HG03175 (cell line): ENCODE data around the gene COX14.

Source experiments
- ATAC-seq: cut with Tn5 transposase; IDR thresholded peaks from one replicate; pipeline ENCODE4 v1.9.1; 2021; ENCODE audit warnings: mild to moderate bottlenecking, moderate library complexity; ENCODE audit not compliant: unreplicated experiment

COX14 gene

DNA sequence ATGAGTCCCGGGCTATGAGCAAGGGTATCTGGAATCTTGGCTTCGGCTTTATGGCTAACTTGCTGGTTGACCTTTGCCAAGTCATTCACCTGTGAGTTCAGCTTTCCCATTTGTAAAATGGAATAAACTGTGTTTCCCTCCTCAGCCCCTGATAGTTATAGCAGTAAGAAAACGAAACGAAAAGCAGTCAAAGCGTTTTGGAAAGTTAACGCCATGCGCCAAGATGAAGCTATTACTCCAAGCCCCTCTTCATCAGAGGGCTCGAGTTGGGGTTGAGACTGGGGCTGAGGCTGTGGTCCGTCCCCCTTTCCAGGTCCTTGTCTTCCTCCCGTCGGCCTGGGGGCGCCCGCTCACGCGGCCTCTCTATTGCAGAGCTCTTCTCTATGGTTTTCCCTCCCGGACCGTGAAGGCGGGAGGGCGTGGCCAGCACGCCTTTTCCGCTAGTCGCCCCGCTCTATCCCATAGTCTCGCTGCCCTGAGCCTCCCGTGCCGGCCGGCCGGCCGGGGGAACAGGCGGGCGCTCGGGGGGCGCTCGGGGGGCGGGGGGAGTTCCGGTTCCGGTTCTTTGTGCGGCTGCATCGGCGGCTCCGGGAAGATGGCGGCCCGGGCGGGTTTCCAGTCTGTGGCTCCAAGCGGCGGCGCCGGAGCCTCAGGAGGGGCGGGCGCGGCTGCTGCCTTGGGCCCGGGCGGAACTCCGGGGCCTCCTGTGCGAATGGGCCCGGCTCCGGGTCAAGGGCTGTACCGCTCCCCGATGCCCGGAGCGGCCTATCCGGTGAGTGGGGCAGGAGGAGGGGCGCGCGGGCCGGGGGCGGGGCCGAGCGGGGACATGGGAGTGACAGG, 27.0 kb upstream of the COX14 start, which contains the start of gene SMARCD1:
Gene SMARCD1 (plus strand): TSS at position 568 of the 840 bp plus-strand sequence. CDS start 28 bp downstream, at position 596.
- peak; percentile 81 for ATAC-seq

DNA sequence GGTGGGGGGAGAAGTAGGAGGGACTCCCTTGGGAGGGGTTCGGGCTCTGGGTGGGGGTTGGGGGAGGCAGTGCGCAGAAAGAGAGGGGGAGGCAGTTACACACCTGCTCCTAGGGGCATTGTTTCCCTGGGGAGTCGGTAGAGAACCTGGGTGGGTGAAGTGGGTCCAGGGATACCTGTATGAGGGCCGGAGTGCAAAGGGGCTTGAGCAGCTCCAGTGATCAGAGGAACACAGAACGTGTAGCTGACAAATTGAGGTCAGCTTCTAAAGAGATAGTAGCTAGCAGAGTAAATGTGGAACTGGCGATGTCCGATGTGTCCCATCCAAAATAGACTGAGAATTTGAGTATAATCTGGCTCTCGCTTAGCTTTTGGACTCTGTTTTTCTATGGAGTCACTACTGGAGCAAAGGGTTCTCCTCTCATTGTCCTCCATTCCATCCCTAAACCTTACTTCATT, 26.4 kb upstream of the COX14 start:
- ATAC-seq: no peak

DNA sequence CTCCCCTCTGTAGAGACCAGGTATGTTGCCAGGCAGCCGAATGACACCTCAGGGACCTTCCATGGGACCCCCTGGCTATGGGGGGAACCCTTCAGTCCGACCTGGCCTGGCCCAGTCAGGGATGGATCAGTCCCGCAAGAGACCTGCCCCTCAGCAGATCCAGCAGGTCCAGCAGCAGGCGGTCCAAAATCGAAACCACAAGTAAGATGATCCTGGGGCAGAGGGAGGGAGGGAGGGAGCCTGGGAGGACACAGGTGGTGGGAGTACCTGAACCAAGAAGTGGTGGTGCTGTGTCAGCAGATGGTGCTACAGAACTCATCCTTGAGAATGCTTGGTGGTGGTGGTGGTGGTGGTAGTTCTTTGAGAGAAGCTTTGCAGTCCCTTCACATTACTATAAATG, 25.9 kb upstream of the COX14 start:
- no peak for ATAC-seq

DNA sequence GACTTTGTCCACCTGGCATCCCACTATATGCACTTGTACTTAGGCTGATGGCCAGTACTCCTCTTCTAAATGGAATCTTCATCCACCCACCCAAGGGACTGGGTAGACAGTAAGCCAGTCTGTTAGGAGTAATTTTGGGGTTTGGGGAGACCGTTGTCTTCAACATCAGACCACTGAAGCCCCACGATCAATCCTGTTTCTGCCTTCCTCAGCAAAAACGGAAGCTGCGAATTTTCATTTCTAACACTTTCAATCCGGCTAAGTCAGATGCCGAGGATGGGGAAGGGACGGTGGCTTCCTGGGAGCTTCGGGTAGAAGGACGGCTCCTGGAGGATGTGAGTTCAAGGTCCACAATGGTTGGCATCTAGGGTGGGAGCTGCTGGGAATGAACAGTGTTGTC, 24.9 kb upstream of the COX14 start:
- ATAC-seq: no peak

DNA sequence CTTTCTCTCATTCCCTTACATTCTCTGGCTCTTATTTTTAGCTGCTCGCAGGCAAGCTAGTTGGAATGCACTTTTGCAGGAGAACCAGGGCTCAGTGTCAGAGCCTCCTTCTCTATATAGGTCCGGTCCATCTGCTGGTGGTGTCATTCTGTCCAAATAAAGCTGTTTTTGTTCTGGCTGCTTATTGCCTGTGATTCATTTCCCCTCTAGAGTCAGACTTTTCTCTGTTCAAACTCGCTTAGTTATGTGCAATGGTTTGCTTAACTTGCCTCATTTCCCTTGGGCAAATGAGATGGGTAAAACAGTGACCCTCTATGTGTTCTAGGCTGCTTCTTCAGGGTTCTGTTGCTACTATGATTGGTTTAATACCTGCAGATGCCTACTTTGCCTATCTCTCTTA, 24.0 kb upstream of the COX14 start:
- ATAC-seq: no peak

DNA sequence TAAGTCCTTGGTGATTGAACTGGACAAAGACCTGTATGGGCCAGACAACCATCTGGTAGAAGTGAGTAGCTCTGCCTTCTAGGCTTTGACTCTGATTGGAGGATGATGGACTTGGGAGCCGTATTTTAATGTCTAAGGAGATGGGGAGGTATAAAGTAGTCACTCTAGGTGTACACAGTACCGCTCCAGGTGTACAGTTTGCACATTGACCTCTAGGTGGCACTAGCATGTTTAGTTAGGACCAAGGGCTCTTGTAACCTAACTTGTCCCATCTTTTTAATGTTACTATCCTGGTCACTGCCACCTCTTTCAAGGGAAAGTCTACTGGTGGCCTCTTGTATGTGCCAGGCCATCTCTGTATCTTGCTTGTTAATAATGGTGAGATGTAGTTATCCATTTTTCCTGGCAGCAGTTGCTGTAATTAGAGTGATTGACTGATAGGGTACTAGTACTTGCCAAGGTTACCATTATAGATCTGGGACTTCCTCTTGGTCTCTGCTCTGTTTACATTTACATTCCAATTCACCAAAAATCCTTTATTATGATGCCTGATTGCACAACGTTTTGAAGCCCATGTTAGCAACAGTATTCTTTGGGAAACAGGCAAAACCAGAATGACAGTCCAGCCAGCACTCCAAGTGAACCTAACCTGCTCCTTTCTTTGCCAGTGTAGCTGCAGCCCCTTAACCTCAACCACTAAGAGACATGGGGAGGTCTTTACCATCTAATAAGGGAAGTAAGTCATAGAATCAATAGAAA, 23.3 kb upstream of the COX14 start:
- peak; percentile 37 for ATAC-seq

DNA sequence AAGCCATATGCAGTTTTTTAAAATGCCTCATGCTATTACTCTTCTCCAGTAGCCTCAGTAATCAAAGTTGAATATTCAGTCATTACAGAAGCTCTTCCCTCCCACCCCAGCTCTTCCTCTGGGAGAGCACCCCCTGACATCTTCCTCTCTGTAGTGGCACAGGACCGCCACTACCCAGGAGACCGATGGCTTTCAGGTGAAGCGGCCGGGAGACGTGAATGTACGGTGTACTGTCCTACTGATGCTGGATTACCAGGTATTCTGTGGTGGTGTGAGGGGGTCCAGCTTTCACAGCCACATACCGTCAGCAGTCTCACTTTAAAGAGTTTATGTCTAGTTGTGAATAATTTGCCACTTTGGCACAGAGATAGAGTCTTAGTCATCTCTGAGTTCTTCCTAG, 22.3 kb upstream of the COX14 start:
- no peak for ATAC-seq

DNA sequence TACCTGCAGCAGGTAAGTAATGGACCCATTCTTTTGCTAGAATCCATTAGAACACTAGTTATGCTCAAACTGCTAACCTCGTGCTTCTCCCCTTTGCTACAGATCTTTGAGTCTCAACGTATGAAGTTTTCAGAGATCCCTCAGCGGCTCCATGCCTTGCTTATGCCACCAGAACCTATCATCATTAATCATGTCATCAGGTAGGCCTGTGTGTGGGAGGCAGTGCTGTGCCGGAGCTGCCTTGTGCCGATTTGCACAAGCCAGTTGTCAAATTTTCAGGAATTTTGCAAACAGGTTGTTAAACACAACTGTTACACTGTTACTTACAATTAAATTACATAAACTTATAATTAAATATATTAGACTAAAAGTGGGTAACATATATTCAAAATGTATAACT, 21.6 kb upstream of the COX14 start:
- ATAC-seq: no peak

DNA sequence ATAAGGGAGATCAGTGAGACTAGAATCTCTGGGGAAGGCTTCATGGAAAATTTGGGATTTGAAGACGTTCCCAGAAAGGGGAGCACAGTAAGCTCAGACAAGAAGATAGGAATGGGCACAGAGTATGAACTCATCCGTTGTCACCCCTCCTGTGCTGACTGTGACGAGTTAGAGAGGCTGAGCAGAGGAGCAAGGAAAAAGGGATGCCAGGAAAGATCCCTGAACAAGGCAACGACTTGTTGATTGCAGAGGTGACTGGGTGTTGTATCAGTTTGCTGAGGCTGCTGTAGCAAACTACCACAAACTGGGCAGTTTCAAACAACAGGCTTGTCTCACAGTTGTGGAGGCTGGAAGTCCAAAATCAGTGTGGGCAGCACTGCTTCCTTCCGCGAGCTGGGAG, 14.1 kb upstream of the COX14 start:
- ATAC-seq: no peak

DNA sequence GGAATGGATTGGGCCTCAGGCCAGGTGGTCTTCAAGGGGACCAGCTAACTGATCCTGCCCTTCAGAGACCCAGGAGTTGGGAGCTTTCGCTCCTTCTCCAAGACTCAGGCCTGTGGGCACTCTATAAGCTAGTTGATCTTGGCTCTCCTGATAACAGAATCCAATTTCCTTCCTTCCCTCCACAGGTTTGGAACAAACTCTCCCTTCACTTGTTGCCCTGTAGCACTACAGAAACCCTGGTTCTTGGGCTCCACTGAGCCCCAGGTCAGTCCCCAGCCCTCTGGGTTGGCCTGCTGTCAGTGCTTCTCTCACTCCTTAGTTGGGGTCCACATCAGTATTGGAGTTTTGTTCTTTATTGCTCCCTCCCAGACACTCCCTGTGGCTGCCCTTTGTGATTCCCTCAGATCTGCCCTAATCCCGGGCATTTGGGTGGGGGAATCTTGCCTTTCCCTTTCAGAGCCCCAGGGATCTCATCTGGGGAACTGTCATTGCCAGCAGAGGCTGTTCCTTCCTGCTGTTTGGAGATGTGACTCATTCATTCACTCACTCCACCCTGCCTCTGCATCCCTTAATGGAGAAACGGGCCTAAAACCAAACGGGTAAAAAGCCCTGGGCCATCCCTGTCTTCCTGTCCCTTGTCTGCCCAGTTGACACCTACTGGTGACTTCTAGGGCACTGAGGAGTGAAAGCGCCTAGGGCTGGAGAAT, 12.6 kb upstream of the COX14 start:
- ATAC-seq: no peak

DNA sequence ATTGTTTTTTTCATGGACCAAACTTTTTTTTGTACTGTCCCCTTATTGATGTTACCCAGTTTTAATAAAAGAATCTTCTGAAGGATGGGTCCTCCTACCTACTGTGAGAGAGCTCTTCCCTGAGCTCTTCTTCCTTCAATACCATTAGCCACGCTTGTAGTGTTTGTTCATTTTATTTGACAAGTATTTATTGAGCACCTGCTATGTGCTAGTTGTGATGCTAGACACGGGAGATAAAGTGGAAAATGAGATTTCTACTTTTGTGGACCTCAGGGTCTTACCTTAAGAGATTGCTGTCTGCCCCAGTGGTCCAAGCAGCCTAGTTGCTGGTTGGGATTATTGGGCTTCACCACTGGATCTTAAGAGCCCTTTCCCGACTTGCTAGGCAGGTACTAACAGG, 11.5 kb upstream of the COX14 start:
- no peak for ATAC-seq

DNA sequence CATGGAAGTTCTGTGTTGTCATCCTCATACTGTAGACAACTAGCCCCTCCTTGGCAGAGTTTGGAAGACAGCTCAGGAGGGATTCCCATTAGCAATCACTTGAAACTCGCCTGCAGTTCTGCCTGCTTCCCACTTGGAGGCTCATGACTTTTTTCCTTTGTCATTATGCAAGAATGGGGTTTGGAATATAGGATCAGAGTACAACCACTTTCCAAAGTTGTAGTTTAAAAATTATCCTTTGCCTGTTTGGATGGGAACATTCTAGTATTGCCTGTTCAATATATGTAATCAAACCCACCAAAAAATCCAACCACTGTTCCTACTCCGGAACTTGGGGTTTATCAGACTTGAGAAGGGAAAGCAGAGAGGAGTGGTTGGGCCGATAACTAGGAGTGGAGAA, 10.4 kb upstream of the COX14 start:
- ATAC-seq: no peak

DNA sequence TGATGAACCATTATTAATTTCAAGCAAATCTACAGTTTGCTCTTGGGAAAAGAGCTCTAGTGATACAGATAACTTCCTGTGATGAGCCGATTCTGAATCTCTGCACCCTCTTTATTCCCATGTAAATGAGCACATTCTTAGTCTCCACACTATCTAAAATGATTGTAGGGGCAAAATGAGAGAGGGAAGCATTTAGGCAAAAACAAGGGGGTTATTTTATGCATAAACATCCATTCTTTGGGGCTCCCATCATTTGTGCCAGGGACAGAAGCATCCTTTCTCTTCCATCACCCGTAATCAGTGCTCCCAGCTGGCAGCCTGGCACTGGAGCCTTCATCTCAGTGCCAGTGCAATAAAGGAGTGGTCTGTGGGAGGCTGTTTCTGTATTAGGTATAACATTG, 9.9 kb upstream of the COX14 start:
- ATAC-seq: no peak

DNA sequence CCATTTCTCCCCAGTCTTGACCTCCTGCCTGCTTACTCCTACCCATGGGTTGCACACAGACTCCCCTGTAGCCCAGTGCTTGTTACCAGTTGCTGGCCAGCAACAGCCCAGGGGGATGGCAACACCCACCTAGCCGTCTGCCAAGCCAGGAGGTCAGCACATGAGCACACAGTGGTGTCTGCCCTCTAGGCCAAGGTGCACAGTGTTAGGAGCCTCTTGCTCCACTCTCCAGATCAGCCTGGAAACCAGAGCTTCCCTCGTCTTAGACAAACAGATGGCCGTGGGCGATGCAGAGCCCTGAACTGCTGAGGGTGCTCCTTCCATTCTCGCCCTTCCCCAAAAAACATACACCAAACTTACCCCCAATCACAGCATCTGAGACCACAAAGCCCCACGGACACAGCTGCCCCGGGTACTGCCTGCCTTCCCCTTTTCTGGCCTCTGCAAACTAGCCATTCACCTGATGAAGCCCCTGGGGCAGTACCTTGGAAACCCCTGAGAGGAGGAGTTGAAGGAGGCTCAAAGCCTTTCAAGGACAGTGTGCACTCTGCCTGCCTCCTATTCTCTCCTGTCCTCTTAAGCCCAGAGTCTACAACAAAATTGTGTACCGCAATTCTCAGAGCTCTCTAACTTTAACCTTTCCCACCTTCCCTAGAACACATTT, 9.3 kb upstream of the COX14 start:
- no peak for ATAC-seq

DNA sequence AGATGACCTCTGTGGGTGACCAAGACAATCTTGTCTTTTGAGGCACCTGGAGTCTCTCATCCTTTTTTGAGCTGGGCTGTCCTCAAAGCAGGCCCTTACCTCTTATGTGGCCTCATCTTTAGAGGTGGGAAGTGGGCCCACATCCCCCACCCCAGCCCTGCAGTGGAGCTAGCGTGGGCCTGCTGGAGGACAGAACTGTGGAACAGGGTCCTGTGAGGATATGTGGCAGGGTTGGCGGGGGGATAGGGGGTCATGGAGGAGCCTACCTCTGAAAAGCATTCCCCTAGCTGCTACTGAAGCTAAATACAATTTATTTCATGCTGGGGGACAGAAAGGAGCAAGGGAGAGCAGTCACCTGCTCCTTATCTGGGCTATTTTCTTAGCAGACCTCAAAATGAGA, 8.7 kb upstream of the COX14 start:
- no peak for ATAC-seq

DNA sequence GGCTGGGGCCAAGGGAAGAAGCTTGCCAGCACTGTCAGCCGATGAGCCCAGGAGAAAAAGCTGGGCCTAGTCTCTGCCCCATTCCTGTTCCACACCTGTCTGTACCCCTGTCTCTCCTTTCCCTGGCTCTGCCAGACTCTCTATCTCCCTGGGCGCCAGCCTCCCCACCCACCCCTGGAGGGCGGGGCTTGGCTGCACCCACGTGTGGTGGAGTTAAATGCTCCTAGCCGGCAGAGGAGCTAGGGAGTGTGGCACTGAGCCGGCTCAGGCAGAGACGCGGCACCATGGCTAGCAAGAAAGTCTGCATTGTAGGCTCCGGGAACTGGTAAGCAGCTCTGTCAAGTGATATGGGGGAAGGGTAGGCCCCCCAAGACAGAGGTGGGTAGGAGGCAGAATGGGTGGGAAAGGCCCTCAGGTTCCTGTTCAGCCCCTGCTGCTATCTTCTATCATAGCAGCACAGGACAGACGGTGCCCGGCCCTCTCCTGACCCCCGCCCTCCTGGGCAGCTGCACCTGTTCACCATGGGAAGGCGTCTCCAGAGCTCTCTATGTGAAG, 8.2 kb upstream of the COX14 start, which contains the start of gene GPD1:
Gene GPD1 (plus strand): TSS at position 242 of the 555 bp plus-strand sequence. CDS start 43 bp downstream, at position 285.
- no peak for ATAC-seq

DNA sequence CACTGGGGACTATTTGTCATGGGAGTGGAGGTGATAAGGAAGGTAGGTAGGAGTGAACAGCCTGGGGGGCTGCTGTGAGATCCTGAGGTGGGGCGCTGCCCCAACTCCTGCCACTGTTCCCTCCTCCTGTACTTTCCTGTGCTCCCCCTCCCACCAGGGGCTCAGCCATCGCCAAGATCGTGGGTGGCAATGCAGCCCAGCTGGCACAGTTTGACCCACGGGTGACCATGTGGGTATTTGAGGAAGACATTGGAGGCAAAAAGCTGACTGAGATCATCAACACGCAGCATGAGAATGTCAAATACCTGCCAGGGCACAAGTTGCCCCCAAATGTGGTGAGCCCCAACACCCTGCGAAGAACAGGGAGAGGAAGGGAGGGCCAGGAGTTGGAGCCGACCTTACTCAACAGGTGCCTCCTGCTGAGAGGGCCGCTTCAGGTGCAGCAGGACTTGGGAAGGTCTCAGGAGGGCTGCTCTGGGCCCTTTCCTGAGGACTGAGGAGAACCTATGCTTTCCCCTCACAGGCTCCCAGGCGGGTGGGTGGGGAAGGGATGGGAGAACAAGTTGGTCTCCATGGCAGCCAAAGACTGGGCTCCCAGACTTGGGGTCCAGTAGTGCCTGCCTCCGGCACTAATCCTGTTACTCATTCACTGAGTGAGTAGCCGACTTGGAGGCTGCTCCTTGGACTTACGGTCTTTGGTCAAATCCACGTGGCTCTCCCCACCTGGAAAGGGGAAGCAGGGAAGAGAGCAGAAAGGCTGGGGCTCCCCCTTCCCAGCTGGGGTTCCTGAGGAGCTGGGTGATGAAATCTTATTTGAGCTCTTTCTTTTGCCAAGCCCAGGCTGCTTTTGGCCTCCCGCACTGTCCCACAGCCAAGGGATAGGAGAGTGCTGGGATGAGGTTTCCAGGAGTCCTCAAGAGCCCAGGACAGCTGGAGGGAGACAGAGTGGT, 7.3 kb upstream of the COX14 start:
- ATAC-seq: no peak

DNA sequence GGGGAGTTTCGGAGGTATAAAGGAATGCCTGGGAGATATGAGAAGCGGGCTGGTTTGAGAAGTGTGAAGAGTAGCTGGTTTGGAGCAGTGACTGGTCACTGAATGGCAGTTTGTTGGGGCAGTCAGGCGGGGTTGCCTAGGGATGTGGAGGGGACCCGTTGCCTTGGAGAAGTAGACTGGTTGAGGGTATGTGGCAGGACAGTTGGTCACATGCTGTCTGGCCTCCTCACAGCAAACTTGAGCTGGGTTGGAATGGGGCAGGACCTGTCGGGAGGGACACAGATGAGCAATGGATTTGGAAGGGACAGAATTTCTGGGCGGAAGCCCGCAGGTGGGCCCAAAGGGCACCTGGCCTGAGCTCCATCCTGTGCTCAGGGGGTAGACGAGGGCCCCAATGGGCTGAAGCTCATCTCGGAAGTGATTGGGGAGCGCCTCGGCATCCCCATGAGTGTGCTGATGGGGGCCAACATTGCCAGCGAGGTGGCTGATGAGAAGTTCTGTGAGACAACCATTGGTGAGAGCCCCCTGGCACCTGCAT, 6.1 kb upstream of the COX14 start:
- ATAC-seq: no peak

DNA sequence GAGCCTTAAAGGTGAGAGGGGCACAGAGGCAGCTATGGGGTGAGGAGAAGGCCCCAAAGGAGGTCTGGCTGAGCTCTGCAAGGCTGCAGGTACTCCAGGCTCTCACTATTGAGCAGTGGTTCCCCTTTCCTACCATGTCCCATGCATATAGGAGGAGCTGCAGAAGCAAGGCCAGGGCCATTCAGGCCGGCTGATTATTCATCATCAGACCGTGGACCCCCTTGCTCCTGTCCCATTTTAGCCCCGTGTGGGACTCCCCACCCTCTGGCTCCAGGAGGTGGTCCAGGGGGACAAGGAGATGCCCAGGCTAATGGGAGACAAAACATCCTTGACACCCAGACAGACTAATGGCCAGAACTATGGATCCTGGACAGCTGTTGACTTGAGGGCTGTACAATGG, 5.1 kb upstream of the COX14 start:
- ATAC-seq: no peak
